D341Med (cell line): ENCODE measurements around the gene SYNGR3.

Experiments
- DNase-seq: peaks from one replicate; pipeline ENCODE4 v3.0.0; 2012; ENCODE audit warnings: low spot score

The SYNGR3 gene

GRCh38 chr16:1976951-1977874 lies 12.6 kb upstream of the SYNGR3 start:
- DNase-seq, result no peak

- DNase-seq, result no peak
These were observed 11.9 kb upstream of the SYNGR3 start for GRCh38 chr16:1977875-1978268.

GRCh38 chr16:1978476-1979120 lies 11.2 kb upstream of the SYNGR3 start:
- no peak for DNase-seq

GRCh38 chr16:1979271-1980029 lies 10.3 kb upstream of the SYNGR3 start:
- DNase-seq, result no peak

GRCh38 chr16:1980030-1980769 lies 9.6 kb upstream of the SYNGR3 start:
- DNase-seq, result no peak

GRCh38 chr16:1980770-1981087 lies 9.0 kb upstream of the SYNGR3 start:
- DNase-seq, result no peak

- no peak for DNase-seq
These were observed 8.4 kb upstream of the SYNGR3 start, which contains the start of gene NOXO1 for GRCh38 chr16:1981398-1981836. NOXO1 (minus strand) TSS chr16:1981469; CDS start chr16:1981179, 290 bp downstream.

GRCh38 chr16:1982013-1982433 lies 7.7 kb upstream of the SYNGR3 start:
- no peak for DNase-seq

- DNase-seq, result no peak
These were observed 6.7 kb upstream of the SYNGR3 start for GRCh38 chr16:1982991-1983543.

- peak; percentile 97 for DNase-seq
These were observed 6.0 kb upstream of the SYNGR3 start, which contains the start of gene GFER for GRCh38 chr16:1983544-1984346. GFER (plus strand) TSS chr16:1984193; CDS start chr16:1984219, 26 bp downstream.

- DNase-seq, result no peak
These were observed 5.2 kb upstream of the SYNGR3 start for GRCh38 chr16:1984347-1985225.

GRCh38 chr16:1985466-1986150 lies 4.2 kb upstream of the SYNGR3 start:
- DNase-seq, result no peak

- no peak for DNase-seq
These were observed 2.6 kb upstream of the SYNGR3 start for GRCh38 chr16:1987198-1987597.

- DNase-seq, result no peak
These were observed 256 bp downstream of the SYNGR3 start for GRCh38 chr16:1990101-1990350.

GRCh38 chr16:1990351-1991134 lies 773 bp downstream of the SYNGR3 start:
- no peak for DNase-seq

- no peak for DNase-seq
These were observed 1.4 kb downstream of the SYNGR3 start for GRCh38 chr16:1991135-1991551.

GRCh38 chr16:1991588-1991947 lies 1.8 kb downstream of the SYNGR3 start:
- DNase-seq, result no peak

GRCh38 chr16:1991948-1992703 lies 2.4 kb downstream of the SYNGR3 start:
- DNase-seq, result no peak
